ENCODE measurements around the gene HAPLN3.

HAPLN3 gene

DNA sequence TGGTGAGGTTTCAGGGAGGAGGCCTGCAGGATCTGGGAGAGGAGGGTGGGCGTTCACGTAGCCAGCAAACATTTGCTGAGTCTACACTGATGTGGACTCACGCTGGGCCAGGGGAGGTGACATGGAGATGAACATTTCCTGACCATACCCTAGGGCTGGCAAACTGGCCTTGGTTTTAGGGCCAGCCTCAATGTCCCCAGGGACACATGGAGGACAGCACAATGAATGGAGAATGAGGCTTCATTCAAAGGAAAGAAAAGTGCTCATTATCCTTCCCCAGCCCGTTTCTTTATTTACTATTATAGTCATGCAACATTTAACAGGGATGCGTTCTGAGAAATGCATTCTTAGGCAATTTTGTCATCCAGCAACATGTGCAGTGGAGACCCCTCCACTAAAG, 65.3 kb downstream of the HAPLN3 start:
- DNase-seq (ENCODE audit: low read depth in 2 of 2): no peak

DNA sequence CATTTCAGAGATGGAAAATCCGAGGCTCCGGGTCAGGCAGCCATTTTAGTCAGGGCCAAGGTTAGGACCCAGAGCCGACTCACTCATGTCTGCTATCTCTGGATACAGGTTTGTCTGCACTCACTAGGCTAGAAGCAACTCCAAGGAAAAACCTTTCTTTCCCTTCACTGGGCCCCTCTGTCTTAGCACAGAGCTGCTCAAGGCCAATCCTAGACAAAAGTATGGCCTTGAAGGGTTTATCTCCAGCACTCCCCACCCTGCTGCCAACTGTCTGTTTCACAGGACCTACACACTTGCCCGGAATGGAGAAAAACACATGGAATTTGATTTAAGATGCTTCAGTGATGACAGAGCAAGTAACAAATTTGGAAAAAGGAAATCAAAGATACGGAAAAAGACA, 66.6 kb downstream of the HAPLN3 start:
- DNase-seq (ENCODE audit: low read depth in 2 of 2): no peak
